Measurements from ENCODE around the gene BUD31. TPM values are rescaled to one million over a fixed set of nuclear protein-coding genes. Genes with fewer than 3 reads are reported as not detected.

Gene BUD31
- total and polyA plus RNA-seq, 2 of the 13 experiments (the other 11 are each of a cell fraction or from before 2014, with no cell fraction given) = 35.1 to 79.1 TPM

DNA sequence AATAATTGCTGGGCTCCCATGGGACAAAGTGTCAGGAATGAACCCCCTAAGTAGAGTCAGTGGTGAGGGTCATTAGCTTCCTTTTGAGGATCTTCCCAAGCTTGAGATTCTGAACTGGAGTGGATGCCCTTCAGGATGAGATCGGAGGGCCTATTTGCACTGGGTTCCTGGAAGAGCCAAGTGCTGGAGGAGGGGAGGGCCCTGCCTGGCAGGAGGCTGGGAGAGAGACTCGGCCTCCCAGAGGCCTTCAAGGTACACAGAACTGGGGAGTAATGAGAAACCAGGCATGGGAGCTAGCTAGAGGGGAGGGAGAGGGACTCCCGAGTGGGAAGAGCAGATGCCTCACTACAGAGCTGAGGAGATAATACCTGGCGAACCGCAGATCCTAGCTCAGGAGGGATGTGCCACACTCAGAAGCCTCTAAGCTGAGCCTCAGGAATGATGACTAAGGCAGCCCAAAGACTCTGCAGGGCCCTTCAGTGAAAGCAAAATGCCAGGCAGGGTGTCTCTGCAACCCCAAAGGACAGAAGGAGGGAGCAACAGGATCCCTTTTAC is 9.8 kb upstream of the BUD31 start:
- BruUV-seq (replicated peaks) = no TSS peak
- intact Hi-C loops (cut with micrococcal nuclease; ENCODE audit: unreplicated experiment) = no loop called here
- 98% methylated on average over 5 of the region's 5 CpGs for WGBS (ENCODE audit: low lambda C conversion rate)

More for the DNA sequence above, 9.8 kb upstream of the BUD31 start:
- no peak overlapping the region for H3K9ac ChIP-seq (ENCODE audit: insufficient read depth, low read depth, low read length)
- H3K27ac ChIP-seq (ENCODE audit: extremely low read length, insufficient read depth, low read length) = no peak overlapping the region
- no peak overlapping the region for H2AFZ ChIP-seq (ENCODE audit: low read length)
- no peaks in the 10 kb centered on the region for H3K27me3 ChIP-seq (ENCODE audit: control insufficient read depth in 1 of 2, insufficient read depth in 2 of 2, low read length in 2 of 2)
- H4K20me1 ChIP-seq (ENCODE audit: insufficient read depth, low read length) = no peaks in the 10 kb centered on the region
- no peaks in the 10 kb centered on the region for H3K4me1 ChIP-seq (ENCODE audit: insufficient read depth, low read length)
- no peak for DNase-seq (ENCODE audit: low spot score)
- no peak overlapping the region for H3K4me2 ChIP-seq (ENCODE audit: low read depth, low read length)
- no peak for FAIRE-seq
- POLR2A ChIA-PET = interaction anchor here (1.6 to 1.7 kb wide), 2 partner anchors 10 to 18 kb away, joined by 4 to 5 read pairs; partner anchors contain the start of genes BUD31 and PDAP1
- TF ChIP-seq KDM5A (IDR thresholded peaks at IDR 0.05; ENCODE audit: borderline replicate concordance, low read length) (no peak), SP5 (CRISPR knock-in tag; IDR thresholded peaks at IDR 0.05; ENCODE audit: borderline replicate concordance, low read depth) (no peak), PAF1 (CRISPR knock-in tag; IDR thresholded peaks at IDR 0.05) (0 out of 2 replicates have a peak, but pooled peaks have one; percentile 6), ZNF33A (CRISPR knock-in tag; IDR thresholded peaks at IDR 0.05; ENCODE audit: borderline replicate concordance) (no peak), POLR2A (IDR thresholded peaks at IDR 0.05; ENCODE audit: insufficient read depth in 1 of 2, low read depth in 2 of 2, low read length in 2 of 2) (peak in 1 of 2 experiments; percentile 4; a peak in 1 of 4 replicates), ZBTB20 (CRISPR knock-in tag; IDR thresholded peaks at IDR 0.05; ENCODE audit: borderline replicate concordance, low read depth) (no peak), RXRB (CRISPR knock-in tag; IDR thresholded peaks at IDR 0.05; ENCODE audit: borderline replicate concordance) (no peak), POLR2G (IDR thresholded peaks at IDR 0.05; ENCODE audit: low read depth, low read length) (peak; percentile 47), NFIB (CRISPR knock-in tag; IDR thresholded peaks at IDR 0.05; ENCODE audit: borderline replicate concordance) (no peak), NFKBIZ (CRISPR knock-in tag; IDR thresholded peaks at IDR 0.05) (no peak), REPIN1 (CRISPR knock-in tag; IDR thresholded peaks at IDR 0.05; ENCODE audit: borderline replicate concordance, low read depth) (no peak)
- TF ChIP-seq, protein P1, sequence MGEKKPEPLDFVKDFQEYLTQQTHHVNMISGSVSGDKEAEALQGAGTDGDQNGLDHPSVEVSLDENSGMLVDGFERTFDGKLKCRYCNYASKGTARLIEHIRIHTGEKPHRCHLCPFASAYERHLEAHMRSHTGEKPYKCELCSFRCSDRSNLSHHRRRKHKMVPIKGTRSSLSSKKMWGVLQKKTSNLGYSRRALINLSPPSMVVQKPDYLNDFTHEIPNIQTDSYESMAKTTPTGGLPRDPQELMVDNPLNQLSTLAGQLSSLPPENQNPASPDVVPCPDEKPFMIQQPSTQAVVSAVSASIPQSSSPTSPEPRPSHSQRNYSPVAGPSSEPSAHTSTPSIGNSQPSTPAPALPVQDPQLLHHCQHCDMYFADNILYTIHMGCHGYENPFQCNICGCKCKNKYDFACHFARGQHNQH (CRISPR knock-in tag; IDR thresholded peaks at IDR 0.05) = no peak
- TF ChIP-seq, protein P2, sequence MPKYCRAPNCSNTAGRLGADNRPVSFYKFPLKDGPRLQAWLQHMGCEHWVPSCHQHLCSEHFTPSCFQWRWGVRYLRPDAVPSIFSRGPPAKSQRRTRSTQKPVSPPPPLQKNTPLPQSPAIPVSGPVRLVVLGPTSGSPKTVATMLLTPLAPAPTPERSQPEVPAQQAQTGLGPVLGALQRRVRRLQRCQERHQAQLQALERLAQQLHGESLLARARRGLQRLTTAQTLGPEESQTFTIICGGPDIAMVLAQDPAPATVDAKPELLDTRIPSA (CRISPR knock-in tag; IDR thresholded peaks at IDR 0.05; ENCODE audit: borderline replicate concordance) = no peak
- H3K79me2 ChIP-seq (ENCODE audit: insufficient read depth, low read length) = peaks cover 2% of the 10 kb centered on the region
- peaks cover 39 to 86% of the 10 kb centered on the region in 2 experiments for H3K36me3 ChIP-seq (replicated peaks in 1 of 2; ENCODE audit: control insufficient read depth in 1 of 2, insufficient read depth in 2 of 2, low read length in 2 of 2)
- no peak for ATAC-seq
- H3K4me3 ChIP-seq (replicated peaks in 1 of 3; ENCODE audit: insufficient read depth in 1 of 3, low read depth in 2 of 3, low read length in 3 of 3) = no peak overlapping the region
- no peaks in the 10 kb centered on the region for H3K9me3 ChIP-seq (ENCODE audit: low read length)
- in situ Hi-C loops (cut with HindIII; ENCODE audit: extremely low pct_ligation_motif_present, low pct_unique_long_range_greater_than_20kb) = no loop called here
- CTCF ChIA-PET (ENCODE audit: low intra/inter-chr PET ratio, low total read pairs) = no interaction called here

Data from HepG2 (cell line).